ENCODE results near the gene WNT6.

WNT6 gene

GRCh38 chr2:218859556-218859987 is at the start of gene WNT6:
Gene WNT6, plus strand, starts transcription at chr2:218859805. Its CDS starts 233 bp downstream, at chr2:218860038.
- no peak for DNase-seq

- DNase-seq, result no peak
Observed at GRCh38 chr2:218810256-218810655, 49.3 kb upstream of the WNT6 start.

- DNase-seq, result no peak
Observed at GRCh38 chr2:218811382-218811781, 48.2 kb upstream of the WNT6 start.

GRCh38 chr2:218812096-218812815 is 47.3 kb upstream of the WNT6 start:
- no peak for DNase-seq

- no peak for DNase-seq
Observed at GRCh38 chr2:218812861-218813260, 46.7 kb upstream of the WNT6 start.

- no peak for DNase-seq
Observed at GRCh38 chr2:218813771-218814460, 45.7 kb upstream of the WNT6 start.

- no peak for DNase-seq
Observed at GRCh38 chr2:218814540-218815243, 44.9 kb upstream of the WNT6 start.

GRCh38 chr2:218815244-218815637 is 44.4 kb upstream of the WNT6 start:
- DNase-seq, result no peak

- no peak for DNase-seq
Observed at GRCh38 chr2:218815649-218816048, 44.0 kb upstream of the WNT6 start.

GRCh38 chr2:218816561-218817011 is 43.0 kb upstream of the WNT6 start:
- no peak for DNase-seq

- no peak for DNase-seq
Observed at GRCh38 chr2:218819093-218819492, 40.5 kb upstream of the WNT6 start.

- DNase-seq, result no peak
Observed at GRCh38 chr2:218820746-218821369, 38.7 kb upstream of the WNT6 start.

- no peak for DNase-seq
Observed at GRCh38 chr2:218821605-218822211, 37.9 kb upstream of the WNT6 start.

GRCh38 chr2:218822622-218823021 is 37.0 kb upstream of the WNT6 start:
- no peak for DNase-seq

- DNase-seq, result no peak
Observed at GRCh38 chr2:218823196-218823855, 36.3 kb upstream of the WNT6 start.

- DNase-seq, result no peak
Observed at GRCh38 chr2:218824004-218824403, 35.6 kb upstream of the WNT6 start.

GRCh38 chr2:218826791-218827190 is 32.8 kb upstream of the WNT6 start:
- no peak for DNase-seq

GRCh38 chr2:218827701-218828476 is 31.7 kb upstream of the WNT6 start:
- no peak for DNase-seq

GRCh38 chr2:218828477-218828778 is 31.2 kb upstream of the WNT6 start:
- DNase-seq, result no peak

- no peak for DNase-seq
Observed at GRCh38 chr2:218829868-218830451, 29.6 kb upstream of the WNT6 start.

All from stimulated activated CD4-positive, alpha-beta T cell treated with anti-CD3 and anti-CD28 coated beads, Interleukin-1b, Interleukin-23, amount 100 ng/mL, for 48 hours (primary cell).